Epithelial cell of proximal tubule (primary cell): ENCODE results near the gene RTL5. TPM values are rescaled to one million over a fixed set of nuclear protein-coding genes. Genes with fewer than 3 reads are reported as not detected.

Experiments
- DNase-seq: peaks from one replicate; pipeline ENCODE4 v3.0.0-alpha.2; 2011; ENCODE audit warnings: low read depth
- H3K4me3 ChIP-seq: 2 replicates; pipeline ENCODE4 v1.5.1; 2011; ENCODE audit warnings: low read depth, mild to moderate bottlenecking, low read length
- CTCF ChIP-seq: conservative IDR thresholded peaks from 2 replicates; pipeline ENCODE4 v1.5.1; 2012; ENCODE audit warnings: low read depth, mild to moderate bottlenecking, low read length
- total RNA-seq: library from RNA; depleted of rRNA; stranded (reverse); fragments of >200 nt; gene quantifications from 2 replicates; pipeline ENCODE4 v1.2.3, GENCODE V29; 2015

Gene RTL5
- total RNA-seq, 1 donor from 2014 or later: 0.86 TPM

- no peak for TF ChIP-seq CTCF
- no peak for DNase-seq
- H3K4me3 ChIP-seq: no peak overlapping the region
These were observed 29.0 kb downstream of the RTL5 start for GRCh38 chrX:72102760-72103159.

GRCh38 chrX:72102126-72102525 lies 29.6 kb downstream of the RTL5 start:
- H3K4me3 ChIP-seq: no peak overlapping the region
- no peak for DNase-seq

GRCh38 chrX:72101597-72102037 lies 30.1 kb downstream of the RTL5 start:
- H3K4me3 ChIP-seq: no peak overlapping the region
- no peak for TF ChIP-seq CTCF
- no peak for DNase-seq

More at GRCh38 chrX:72102126-72102525, 29.6 kb downstream of the RTL5 start:
- no peak for TF ChIP-seq CTCF

GRCh38 chrX:72100824-72101351 lies 30.8 kb downstream of the RTL5 start:
- DNase-seq: no peak
- H3K4me3 ChIP-seq: no peak overlapping the region
- TF ChIP-seq CTCF: no peak

GRCh38 chrX:72100051-72100755 lies 31.5 kb downstream of the RTL5 start:
- TF ChIP-seq CTCF: no peak
- no peak overlapping the region for H3K4me3 ChIP-seq
- DNase-seq: no peak

- DNase-seq: no peak
- no peak for TF ChIP-seq CTCF
- no peak overlapping the region for H3K4me3 ChIP-seq
These were observed 34.6 kb downstream of the RTL5 start for GRCh38 chrX:72097098-72097497.

GRCh38 chrX:72095370-72095769 lies 36.3 kb downstream of the RTL5 start:
- DNase-seq: no peak
- TF ChIP-seq CTCF: no peak
- no peak overlapping the region for H3K4me3 ChIP-seq
